Gastroesophageal sphincter (tissue), 4 donors: ENCODE data around the gene TNFRSF9. TPM values are rescaled to one million over a fixed set of nuclear protein-coding genes. Genes with fewer than 3 reads are reported as not detected.
A peak's percentile ranks its signal among the peaks of the same experiment; 100 is the strongest.
"Not testable (repeated sequence)": the region's sequence is repeated elsewhere in the genome, so short reads cannot be mapped to it uniquely, and the experiment has no call there.

Source experiments
- ATAC-seq: fragments of 150-250 bp; one replicate; pipeline ENCODE4 v1.9.1; 2016; ENCODE audit warnings: mild to moderate bottlenecking, moderate library complexity
- H3K27ac ChIP-seq, 4 donors: fragments of 200-600 bp; sonication (generic) in 3 of 4; 1 replicate in 3 of 4; 2 replicates in 1 of 4; pipeline ENCODE4 v1.5.1; 2016 to 2019
- H3K27me3 ChIP-seq: fragments of 200-600 bp; sonication (generic); one replicate; pipeline ENCODE4 v1.5.1; 2019
- H3K36me3 ChIP-seq, 2 donors: fragments of 200-600 bp; sonication (generic); one replicate each; pipeline ENCODE4 v1.5.1; 2019; ENCODE audit warnings: control low read depth in 1 of 2
- H3K4me1 ChIP-seq, 3 donors: fragments of 200-600 bp; sonication (generic); 1 replicate in 2 of 3; 2 replicates in 1 of 3; pipeline ENCODE4 v1.5.1; 2016 to 2019; ENCODE audit warnings: control low read depth in 2 of 3
- H3K4me3 ChIP-seq, 2 donors: fragments of 200-600 bp; sonication (generic); one replicate each; pipeline ENCODE4 v1.5.1; 2019; ENCODE audit warnings: mild to moderate bottlenecking in 1 of 2, moderate library complexity in 1 of 2
- H3K9me3 ChIP-seq, 3 donors: fragments of 200-600 bp; sonication (generic); one replicate each; pipeline ENCODE4 v1.5.1; 2017 to 2019; ENCODE audit warnings: control low read depth in 2 of 3
- CTCF ChIP-seq, 4 experiments: fragments of 200-600 bp in 2 of 4; fragments of 450-650 bp in 2 of 4; sonication (generic) in 1 of 4; IDR thresholded peaks; one replicate each; pipeline ENCODE4 v1.5.1; 2017 to 2019; ENCODE audit warnings: antibody characterized with exemption in 4 of 4, mild to moderate bottlenecking in 2 of 4, moderate library complexity in 2 of 4
- EP300 ChIP-seq: sonication (generic); formaldehyde crosslinking; IDR thresholded peaks from one replicate; pipeline ENCODE4 v1.6.1; 2017; ENCODE audit warnings: antibody characterized with exemption, mild to moderate bottlenecking
- POLR2A ChIP-seq, 2 donors: fragments of 450-650 bp; IDR thresholded peaks; one replicate each; pipeline ENCODE4 v1.6.1; 2017; ENCODE audit warnings: antibody characterized with exemption in 2 of 2, mild to moderate bottlenecking in 2 of 2, moderate library complexity in 1 of 2
- POLR2AphosphoS5 ChIP-seq: sonication (generic); formaldehyde crosslinking; IDR thresholded peaks from one replicate; pipeline ENCODE4 v1.6.1; 2017; ENCODE audit warnings: antibody characterized with exemption
- WGBS, 2 donors: methylation state at CpG; one replicate each; pipeline ENCODE4 v1.1.5; 2018; ENCODE audit warnings: low coverage in 1 of 2; 5-methylcytosine and 5-hydroxymethylcytosine counted together
- total RNA-seq, 4 donors: library from RNA; depleted of rRNA; stranded (reverse); fragments of >200 nt; gene quantifications; one replicate each; pipeline ENCODE4 v1.1.0, GENCODE V29; 2016

TNFRSF9 gene
- total RNA-seq, 4 donors from 2014 or later, result 0.13 to 0.31 TPM; not detected in 2

DNA sequence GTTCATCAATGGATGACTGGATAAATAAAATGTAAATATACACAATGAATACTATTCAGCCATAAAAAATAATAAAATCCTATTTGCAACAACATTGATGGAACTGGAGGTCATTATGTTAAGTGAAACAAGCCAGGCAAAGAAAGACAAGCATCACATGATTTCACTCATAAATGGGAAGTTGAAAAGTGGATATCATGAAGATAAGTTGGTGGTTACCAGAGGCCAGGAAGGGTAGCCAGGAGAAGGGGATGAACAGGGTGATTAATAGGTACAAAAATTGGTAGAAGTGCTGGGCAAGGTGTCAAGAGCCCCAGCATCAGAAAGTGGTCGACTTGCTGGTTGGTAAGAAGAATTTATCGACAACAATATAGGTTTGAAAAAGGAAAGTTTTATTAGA lies 19.5 kb upstream of the TNFRSF9 start:
- Histone ChIP-seq H3K27ac (peak overlapping the region in 3 of 4 donors; percentile 88 to 97 (median 93)), H3K4me3 (no peak overlapping the region), H3K27me3 (no peaks in the 10 kb centered on the region), H3K4me1 (peaks cover 0 to 40% (median 9%) of the 10 kb centered on the region in 3 donors), H3K9me3 (no peaks in the 10 kb centered on the region), H3K36me3 (peaks cover 2 to 23% of the 10 kb centered on the region in 2 donors)
- no peak for ATAC-seq
- 94 to 97% methylated on average over 2 of the region's 2 CpGs for WGBS, 2 donors
- no peak for TF ChIP-seq POLR2AphosphoS5
- TF ChIP-seq CTCF (IDR thresholded peaks at IDR 0.05), result no peak
- TF ChIP-seq EP300, result no peak

DNA sequence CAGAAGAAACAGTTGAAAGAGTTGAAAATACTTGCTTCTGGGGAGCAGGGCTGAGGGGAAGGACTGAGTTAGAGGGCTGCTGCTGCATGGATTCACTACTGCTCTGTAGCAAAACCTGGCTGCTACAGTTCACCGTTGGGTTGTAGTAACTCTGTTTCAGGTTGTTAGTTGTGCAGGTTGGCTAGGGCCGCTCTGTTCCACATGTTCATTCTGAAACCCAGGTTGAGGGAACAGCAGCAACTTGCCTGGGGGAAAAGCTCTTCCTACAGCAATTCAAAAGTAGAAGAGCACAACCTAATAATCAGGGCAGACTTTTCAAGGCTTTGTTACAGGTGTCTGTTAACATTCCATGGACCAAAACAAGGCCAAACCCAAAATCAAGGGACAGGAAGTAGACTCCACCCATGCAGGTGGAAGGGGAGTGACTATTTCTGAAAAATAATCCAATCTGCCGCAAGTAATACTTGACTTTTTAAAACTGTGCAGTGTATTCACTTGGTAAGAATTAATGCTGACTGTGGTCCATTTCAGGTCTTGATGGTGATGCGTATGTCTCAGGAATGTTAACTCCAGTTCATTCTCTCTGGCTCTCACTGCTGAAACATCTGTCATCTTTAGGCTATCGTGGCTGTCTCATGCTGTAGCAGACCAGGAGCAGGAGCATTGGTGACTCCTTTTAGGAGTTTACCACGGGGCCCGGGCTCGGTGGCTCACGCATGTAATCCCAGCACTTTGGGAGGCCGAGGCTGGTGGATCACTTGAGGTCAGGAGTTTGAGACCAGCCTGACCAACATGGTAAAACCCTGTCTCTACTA lies 15.8 kb upstream of the TNFRSF9 start:
- WGBS, 2 donors, result 78 to 93% methylated on average over 3 to 4 of the region's 10 CpGs
- H3K36me3 ChIP-seq, result no peaks in the 10 kb centered on the region
- H3K4me3 ChIP-seq, result no peak overlapping the region
- TF ChIP-seq POLR2AphosphoS5, result no peak
- TF ChIP-seq POLR2A (IDR thresholded peaks at IDR 0.05), result no peak
- no peak for TF ChIP-seq EP300
- no peak for TF ChIP-seq CTCF (IDR thresholded peaks at IDR 0.05)
- H3K27me3 ChIP-seq, result no peaks in the 10 kb centered on the region
- no peak overlapping the region for H3K27ac ChIP-seq
- no peaks in the 10 kb centered on the region for H3K9me3 ChIP-seq
- H3K4me1 ChIP-seq, result peaks cover 0 to 21% (median 4%) of the 10 kb centered on the region in 3 donors
- no peak for ATAC-seq

DNA sequence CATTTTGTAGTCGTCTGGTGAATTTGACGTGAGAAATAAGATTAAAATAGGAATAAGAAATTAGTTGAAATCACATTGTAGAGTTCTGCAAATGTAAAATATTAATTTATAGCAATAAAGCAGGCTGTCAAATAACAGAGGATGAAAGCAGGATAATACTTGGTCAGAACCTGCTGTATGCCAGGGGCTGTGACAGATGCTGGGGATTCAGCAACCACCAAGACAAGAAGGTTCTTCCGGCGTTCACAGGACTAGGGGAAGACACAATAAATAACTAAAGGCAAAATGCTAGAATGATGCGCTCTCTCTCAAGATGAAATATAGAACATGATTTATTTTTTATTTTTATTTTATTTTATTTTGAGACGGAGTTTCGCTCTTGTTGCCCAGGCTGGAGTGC lies 14.0 kb upstream of the TNFRSF9 start:
- H3K27ac ChIP-seq, result peak overlapping the region; percentile 83 to 89 (median 88)
- WGBS, 2 donors, result 64 to 67% methylated on average over 7 of the region's 7 CpGs
- H3K4me3 ChIP-seq, result peak overlapping the region; percentile 47 to 58
- H3K36me3 ChIP-seq, result no peaks in the 10 kb centered on the region
- H3K9me3 ChIP-seq, result no peaks in the 10 kb centered on the region
- peaks cover 0 to 13% (median 0%) of the 10 kb centered on the region in 3 donors for H3K4me1 ChIP-seq
- H3K27me3 ChIP-seq, result no peaks in the 10 kb centered on the region
- TF ChIP-seq POLR2AphosphoS5, result no peak
- no peak for TF ChIP-seq POLR2A (IDR thresholded peaks at IDR 0.05)
- no peak for TF ChIP-seq CTCF (IDR thresholded peaks at IDR 0.05)
- no peak for TF ChIP-seq EP300
- ATAC-seq, result no peak

GRCh38 chr1:7953850-7954609 lies 13.4 kb upstream of the TNFRSF9 start:
- WGBS, 2 donors, result 0 to 13% methylated on average over 8 to 13 of the region's 65 CpGs
- TF ChIP-seq EP300 (no peak), CTCF (IDR thresholded peaks at IDR 0.05) (no peak), POLR2A (IDR thresholded peaks at IDR 0.05) (peak; percentile 69 to 70), POLR2AphosphoS5 (peak; percentile 80)
- no peaks in the 10 kb centered on the region for H3K27me3 ChIP-seq
- no peaks in the 10 kb centered on the region for H3K9me3 ChIP-seq
- peak; percentile 99 for ATAC-seq
- peaks cover 0 to 13% (median 0%) of the 10 kb centered on the region in 3 donors for H3K4me1 ChIP-seq
- no peaks in the 10 kb centered on the region for H3K36me3 ChIP-seq
- peak overlapping the region; percentile 47 to 58 for H3K4me3 ChIP-seq
- peak overlapping the region; percentile 83 to 89 (median 88) for H3K27ac ChIP-seq

DNA sequence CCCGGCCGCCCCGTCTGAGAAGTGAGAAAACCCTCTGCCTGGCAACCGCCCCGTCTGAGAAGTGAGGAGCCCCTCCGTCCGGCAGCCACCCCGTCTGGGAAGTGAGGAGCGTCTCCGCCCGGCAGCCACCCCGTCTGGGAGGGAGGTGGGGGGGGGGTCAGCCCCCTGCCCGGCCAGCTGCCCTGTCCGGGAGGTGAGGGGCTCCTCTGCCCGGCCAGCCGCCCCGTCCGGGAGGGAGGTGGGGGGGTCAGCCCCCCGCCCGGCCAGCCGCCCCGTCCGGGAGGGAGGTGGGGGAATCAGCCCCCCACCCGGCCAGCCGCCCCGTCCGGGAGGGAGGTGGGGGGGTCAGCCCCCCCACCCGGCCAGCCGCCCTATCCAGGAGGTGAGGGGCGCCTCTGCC lies 12.2 kb upstream of the TNFRSF9 start:
- WGBS, 2 donors, result no CpG with 5 or more reads among the region's 30 CpGs
- H3K27ac ChIP-seq, H3K27me3 ChIP-seq, ATAC-seq, H3K4me3 ChIP-seq, H3K36me3 ChIP-seq, H3K9me3 ChIP-seq: not testable (repeated sequence)
- peaks cover 0 to 13% (median 0%) of the 10 kb centered on the region in 3 donors for H3K4me1 ChIP-seq
